Kidney epithelial cell (primary cell): ENCODE measurements around the gene DRAXIN. TPM values are rescaled to one million over a fixed set of nuclear protein-coding genes. Genes with fewer than 3 reads are reported as not detected.
"Not testable (repeated sequence)": the region's sequence is repeated elsewhere in the genome, so short reads cannot be mapped to it uniquely, and the experiment has no call there.

Source experiments
- DNase-seq: peaks from one replicate; pipeline ENCODE4 v3.0.0-alpha.2; 2010; ENCODE audit warnings: low read depth
- H3K27me3 ChIP-seq: 2 replicates; pipeline ENCODE4 v1.6.0; 2011; ENCODE audit warnings: low read length; ENCODE audit not compliant: control insufficient read depth, insufficient read depth
- H3K36me3 ChIP-seq: 2 replicates; pipeline ENCODE4 v1.5.1; 2011; ENCODE audit warnings: low read length; ENCODE audit not compliant: control insufficient read depth, insufficient read depth
- H3K4me3 ChIP-seq: 2 replicates; pipeline ENCODE4 v1.5.1; 2011; ENCODE audit warnings: low read depth, mild to moderate bottlenecking, control low read depth, low read length
- CTCF ChIP-seq: IDR thresholded peaks from 2 replicates; pipeline ENCODE4 v1.5.1; 2011; ENCODE audit warnings: mild to moderate bottlenecking, moderate library complexity, low read length, control low read depth, inconsistent platforms; ENCODE audit not compliant: insufficient read depth, poor library complexity, severe bottlenecking
- total RNA-seq: library from RNA; depleted of rRNA; stranded (reverse); fragments of >200 nt; gene quantifications from 2 replicates; pipeline ENCODE4 v1.2.3, GENCODE V29; 2015

Gene DRAXIN, protein sequence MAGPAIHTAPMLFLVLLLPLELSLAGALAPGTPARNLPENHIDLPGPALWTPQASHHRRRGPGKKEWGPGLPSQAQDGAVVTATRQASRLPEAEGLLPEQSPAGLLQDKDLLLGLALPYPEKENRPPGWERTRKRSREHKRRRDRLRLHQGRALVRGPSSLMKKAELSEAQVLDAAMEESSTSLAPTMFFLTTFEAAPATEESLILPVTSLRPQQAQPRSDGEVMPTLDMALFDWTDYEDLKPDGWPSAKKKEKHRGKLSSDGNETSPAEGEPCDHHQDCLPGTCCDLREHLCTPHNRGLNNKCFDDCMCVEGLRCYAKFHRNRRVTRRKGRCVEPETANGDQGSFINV
- 2.8 and 4.5 TPM in 2 replicates for total RNA-seq

DNA sequence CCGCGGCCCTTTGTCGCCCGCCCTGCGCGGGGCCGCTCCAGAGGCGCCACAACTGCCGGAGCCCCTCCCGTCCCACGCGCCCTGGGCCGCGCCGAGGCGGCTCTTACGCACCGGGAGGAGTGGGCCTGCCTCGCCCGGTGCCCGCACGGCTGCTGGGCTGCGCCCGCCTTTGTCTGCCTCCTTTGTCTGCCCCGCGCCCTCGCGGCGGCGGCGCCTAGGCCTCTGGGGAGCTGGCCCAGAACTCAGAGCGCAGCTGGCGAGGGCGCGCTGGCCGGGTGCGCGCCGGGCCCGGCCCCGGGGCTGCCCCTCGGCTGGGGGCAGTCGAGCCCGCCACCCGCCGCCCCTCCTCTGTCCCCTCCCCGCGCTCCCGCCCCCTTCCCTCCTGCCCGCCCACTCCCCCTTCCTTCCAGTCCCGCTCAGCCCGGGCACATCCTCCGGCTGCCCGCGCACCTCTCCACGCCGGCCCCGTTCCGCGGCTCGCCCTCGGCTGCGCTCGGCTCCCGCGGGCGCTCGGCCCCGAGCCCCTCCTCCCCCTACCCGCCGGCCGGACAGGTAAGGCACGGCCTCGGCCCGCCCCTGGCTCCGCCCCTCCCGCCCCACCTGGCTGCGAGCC, at the start of gene DRAXIN:
Gene DRAXIN, plus strand, starts transcription at position 409 of the 613 bp plus-strand sequence. CDS start 14,549 bp downstream, outside the sequence.
- H3K4me3 ChIP-seq = peak within 1 kb of the TSS; percentile 27
- DNase-seq = no peak
- no peak for TF ChIP-seq CTCF
- no peaks in the 10 kb centered on the region for H3K36me3 ChIP-seq
- H3K27me3 ChIP-seq = peaks cover 51% of the 10 kb centered on the region

GRCh38 chr1:11641776-11642305, 49.7 kb upstream of the DRAXIN start:
- TF ChIP-seq CTCF = no peak
- no peak for DNase-seq
- Histone ChIP-seq H3K4me3 (no peak overlapping the region), H3K27me3 (peaks cover 3% of the 10 kb centered on the region), H3K36me3 (no peaks in the 10 kb centered on the region)

DNA sequence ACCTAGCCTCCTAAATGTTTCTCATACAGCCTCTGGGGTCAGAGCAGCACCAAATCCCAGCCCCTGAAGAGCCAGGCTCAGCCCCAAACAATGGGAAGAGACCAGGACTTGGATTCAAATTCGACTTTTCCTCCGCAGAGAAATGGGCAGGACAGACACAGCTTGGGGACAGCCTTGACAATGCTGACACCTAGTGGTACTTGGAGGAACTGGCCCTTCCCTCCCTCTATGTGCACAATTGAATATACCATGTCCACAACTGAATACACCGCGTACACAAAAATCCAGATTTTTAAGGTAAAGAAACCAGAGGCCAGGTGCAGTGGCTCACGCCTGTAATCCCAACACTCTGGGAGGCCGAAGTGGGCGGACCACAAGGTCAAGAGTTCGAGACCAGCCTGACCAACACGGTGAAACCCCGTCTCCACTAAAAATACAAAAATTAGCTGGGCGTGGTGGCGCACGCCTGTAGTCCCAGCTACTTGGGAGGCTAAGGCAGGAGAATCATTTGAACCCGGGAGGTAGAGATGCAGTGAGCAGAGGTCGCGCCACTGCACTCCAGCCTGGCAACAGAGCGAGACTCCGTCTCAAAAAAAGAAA, 49.0 kb upstream of the DRAXIN start:
- not testable (repeated sequence) for H3K27me3 ChIP-seq, H3K4me3 ChIP-seq, H3K36me3 ChIP-seq, DNase-seq
- peak; percentile 92 for TF ChIP-seq CTCF

- H3K27me3 ChIP-seq = peaks cover 8% of the 10 kb centered on the region
- no peaks in the 10 kb centered on the region for H3K36me3 ChIP-seq
- no peak for DNase-seq
- no peak overlapping the region for H3K4me3 ChIP-seq
- TF ChIP-seq CTCF = no peak
These were observed 47.7 kb upstream of the DRAXIN start for GRCh38 chr1:11643782-11644181.

DNA sequence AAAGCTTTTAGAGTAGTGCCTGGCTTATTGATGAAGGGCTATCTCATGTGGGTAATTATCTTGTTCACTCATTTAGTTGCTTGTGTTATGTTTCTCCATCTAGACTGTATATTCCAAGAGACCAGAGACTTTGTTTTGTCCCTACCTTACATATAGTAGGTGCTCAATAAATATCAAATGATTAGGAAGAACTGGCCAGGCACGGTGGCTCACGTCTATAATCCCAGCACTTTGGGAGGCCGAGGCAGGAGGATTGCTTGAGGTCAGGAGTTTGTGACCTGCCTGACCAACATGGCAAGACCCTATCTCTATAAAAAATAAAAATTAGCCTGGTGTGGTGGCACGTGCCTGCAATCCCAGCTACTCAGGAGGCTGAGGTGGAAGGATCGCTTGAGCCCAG, 46.2 kb upstream of the DRAXIN start:
- Histone ChIP-seq H3K27me3 (peaks cover 19% of the 10 kb centered on the region), H3K36me3 (no peaks in the 10 kb centered on the region), H3K4me3 (no peak overlapping the region)
- no peak for TF ChIP-seq CTCF
- DNase-seq = no peak
